Cerebellar nuclear complex (tissue), 1 donor: ENCODE measurements around the gene CDH4.

Experiments used
- DNase-seq, 2 experiments: peaks; one replicate each; lab custom pipeline; 2025; lab: John Stamatoyannopoulos, UW

CDH4 gene

DNA sequence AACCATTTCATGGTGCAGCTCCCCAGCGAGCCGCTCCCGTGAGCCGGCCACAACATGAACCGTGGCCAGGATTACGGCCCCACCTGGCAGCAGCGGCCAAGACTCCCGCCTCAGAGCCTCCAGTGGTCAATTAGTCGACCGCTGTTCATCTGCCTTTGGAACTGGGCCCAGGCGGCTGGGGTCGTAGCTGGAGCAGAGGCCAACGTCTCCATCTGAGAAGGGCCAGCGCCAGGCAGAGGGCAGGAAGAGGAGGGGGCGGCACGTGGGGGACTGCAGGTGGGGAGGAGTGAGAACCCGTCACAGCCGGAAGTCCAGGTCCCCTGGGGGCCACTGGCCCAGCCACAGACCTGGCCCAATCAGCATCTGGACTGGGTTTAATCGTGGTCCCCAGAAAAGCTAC lies 629.4 kb downstream of the CDH4 start:
- DNase-seq: no peak

DNA sequence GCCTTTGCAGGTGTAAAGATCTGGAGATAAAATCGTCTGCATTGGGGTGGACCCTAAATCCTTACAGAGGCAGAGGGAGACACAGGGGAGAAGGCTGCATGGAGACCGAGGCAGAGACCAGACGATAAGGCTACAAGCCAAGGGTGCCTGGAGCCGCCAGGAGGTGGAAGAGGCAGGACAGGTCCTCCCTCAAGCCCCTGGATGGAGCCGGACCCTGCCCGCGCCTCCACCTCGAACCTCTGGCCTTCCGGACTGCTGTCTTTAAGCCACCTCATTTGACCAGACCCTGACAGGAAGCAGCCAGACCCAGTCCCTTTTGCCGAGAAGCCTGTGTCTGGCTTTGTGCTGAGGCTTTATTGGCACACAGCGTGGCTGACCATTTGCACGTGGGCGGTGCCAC lies 629.8 kb downstream of the CDH4 start:
- DNase-seq: no peak

GRCh38 chr20:61882716-61883615 lies 630.9 kb downstream of the CDH4 start:
- no peak for DNase-seq

DNA sequence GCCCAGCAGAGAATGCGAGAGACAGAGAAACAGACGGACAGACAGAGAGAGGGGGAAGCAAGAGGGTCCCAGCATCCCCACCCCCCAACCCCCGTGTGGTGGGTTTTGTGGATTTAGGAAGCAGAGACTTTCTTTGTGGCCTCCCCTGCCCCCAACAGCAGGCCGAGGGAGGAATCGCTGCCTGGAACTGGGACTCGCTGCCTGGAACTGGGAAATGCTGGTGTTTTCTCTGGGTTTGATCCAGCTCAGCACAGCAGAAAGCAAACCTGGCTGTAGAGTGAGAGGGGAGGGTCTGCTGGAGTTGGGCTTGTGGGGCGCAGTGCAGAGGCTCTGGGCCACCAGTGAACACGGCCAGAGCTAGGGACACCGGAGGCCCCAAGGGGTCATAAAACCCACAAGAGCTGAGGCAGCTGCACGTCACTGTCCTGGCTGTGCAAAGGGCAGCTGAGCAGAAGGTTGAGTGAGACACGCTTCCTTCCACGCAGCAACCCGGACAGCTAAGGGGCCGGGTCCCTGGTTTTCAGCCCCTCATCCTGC lies 631.9 kb downstream of the CDH4 start:
- DNase-seq: no peak

DNA sequence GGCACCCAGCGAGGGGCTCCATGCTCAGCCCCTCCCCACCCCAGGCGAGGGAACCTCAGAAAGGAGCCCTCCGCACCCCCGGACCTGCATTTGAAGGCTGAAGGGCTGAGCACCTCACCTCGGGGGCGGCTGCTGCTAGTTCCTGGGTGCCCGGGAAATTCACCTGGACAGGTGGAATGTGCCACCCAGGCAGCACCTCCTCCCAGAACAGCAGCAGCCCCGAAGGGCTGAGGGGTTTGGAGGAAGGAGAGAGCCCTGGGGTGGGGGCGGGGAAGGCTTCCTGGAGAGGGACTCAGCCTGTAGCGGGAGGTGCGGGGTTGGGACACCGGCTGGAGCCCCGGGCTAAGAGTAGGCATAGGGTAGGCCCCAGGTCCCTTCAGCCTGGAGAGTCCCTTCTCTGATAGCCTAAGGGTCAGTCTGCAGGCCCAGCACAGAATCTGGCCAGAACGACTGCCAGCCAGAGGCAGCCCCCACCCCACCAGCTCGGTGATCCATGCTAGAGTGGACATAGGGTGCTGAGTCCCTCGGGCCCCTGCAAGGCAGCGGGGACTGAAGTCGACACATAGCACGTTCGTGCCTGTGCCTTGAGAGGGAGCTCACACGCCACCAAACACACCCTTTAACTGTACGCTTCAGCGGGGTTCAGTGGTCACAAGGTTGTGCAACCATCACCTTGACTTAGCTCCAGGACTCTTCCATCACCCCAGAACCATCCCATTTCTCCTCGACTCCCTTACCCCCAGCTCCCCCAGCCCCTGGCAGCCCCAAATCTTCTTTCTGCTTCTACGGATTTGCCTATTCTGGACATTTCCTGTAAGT lies 632.7 kb downstream of the CDH4 start:
- no peak for DNase-seq

DNA sequence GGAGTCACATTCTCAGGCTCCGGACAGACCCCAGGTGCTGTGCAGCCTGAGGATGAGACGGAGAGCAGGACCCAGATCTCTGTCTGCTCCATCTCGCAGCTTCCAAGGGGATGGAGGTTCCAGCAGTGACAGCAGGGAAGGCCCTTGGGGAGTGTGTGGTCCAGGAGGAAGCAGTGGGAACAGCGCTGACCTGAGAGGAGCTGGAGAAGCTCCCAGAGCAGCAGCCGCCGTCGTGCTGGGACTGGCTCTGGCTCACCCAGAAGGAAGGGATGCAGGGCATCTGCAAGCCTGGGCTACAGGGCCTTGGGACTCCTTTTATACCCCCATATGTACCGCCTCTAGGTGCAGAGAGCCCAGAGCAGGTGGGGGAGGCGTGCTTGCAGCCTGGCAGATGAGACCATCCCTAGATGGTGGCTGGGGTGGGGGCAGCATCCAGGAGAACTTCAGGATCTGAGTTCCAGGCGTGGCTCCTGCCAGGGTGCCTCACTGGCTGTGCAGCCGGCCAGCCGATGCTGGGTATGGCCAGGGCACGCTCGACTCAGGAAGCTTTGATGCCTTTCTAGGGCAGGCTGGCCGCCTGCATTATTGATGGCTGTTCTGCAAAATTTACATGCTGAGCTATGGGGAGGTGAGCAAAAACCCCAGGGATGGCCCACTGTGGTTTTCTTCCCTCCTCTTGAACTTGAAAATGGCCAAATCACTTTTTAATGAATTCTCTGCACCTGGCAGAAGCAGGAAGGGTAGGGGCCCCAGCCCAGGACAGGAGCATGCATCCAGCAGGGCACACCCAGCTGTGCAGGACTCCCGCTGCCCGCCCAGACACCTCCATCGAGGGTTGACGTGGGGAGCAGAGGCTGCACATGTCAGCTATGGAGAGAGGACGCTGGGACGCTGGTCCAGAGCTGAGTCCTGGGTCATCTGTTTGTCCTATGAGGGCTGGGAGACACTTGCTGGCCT lies 634.0 kb downstream of the CDH4 start:
- no peak for DNase-seq

GRCh38 chr20:61886721-61887595 lies 634.9 kb downstream of the CDH4 start:
- no peak for DNase-seq

DNA sequence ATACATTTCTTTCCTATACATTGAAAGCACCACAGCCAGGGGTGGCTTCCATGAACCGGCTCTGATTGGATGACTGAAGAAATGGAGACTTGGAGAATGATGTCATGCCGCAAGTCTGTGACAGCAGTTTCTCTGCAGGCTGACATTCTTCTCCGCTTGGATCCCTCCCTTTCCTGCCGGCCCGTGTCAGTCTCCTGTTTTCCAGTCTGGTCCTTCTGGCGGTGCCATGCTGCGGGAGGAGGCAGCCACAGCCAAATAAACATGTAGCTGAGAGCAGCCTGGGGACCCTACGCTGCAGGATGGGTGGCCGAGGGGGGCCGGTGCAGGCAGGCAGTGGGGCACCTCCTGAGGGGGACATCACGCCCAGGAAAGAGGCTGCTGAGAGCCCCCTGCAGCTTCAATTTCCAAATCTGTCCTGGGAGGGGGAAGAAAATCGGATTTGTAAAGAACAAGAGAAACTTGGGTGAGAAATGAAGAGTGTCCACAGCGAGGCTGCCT lies 635.6 kb downstream of the CDH4 start:
- DNase-seq: no peak

- no peak for DNase-seq
These were observed 636.2 kb downstream of the CDH4 start for GRCh38 chr20:61888101-61888865.

DNA sequence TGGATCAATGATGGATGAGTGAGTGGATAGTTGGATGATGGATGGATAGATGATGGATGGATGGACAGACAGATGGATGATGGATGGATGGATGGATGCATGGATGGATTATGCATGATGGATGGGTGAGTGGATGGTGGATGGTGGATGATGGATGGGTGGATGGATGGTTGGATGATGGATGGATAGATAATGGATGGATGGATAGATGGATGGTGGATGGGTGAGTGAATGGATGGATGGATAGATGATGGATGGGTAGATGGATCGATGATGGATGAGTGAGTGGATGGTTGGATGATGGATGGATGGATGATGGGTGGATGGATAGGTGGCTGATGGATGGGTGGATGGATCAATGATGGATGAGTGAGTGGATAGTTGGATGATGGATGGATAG lies 637.6 kb downstream of the CDH4 start:
- no peak for DNase-seq

GRCh38 chr20:61890210-61890609 lies 638.1 kb downstream of the CDH4 start:
- DNase-seq: no peak

DNA sequence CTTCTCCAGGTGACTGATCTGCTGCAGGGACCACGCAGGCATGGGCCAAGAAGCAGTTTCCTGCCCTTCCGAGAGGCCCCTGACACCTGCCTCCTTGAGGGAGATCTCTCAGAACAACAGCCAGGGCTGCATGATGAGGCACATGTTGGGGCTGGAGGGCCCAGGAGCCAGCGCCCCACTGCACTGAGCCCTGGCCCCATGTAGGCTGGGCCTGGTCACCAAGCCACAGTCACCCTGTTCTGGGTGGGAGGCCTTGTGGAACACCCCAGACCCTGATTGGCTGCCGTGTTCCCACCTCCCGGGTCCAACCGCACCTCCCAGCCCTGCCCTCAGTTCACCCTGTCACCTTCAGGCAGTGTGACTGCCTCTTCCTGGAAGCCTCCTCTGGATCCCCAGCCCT lies 639.4 kb downstream of the CDH4 start:
- no peak for DNase-seq

- no peak for DNase-seq
These were observed 640.0 kb downstream of the CDH4 start for GRCh38 chr20:61891916-61892649.

GRCh38 chr20:61895016-61895415 lies 643.0 kb downstream of the CDH4 start:
- no peak for DNase-seq

DNA sequence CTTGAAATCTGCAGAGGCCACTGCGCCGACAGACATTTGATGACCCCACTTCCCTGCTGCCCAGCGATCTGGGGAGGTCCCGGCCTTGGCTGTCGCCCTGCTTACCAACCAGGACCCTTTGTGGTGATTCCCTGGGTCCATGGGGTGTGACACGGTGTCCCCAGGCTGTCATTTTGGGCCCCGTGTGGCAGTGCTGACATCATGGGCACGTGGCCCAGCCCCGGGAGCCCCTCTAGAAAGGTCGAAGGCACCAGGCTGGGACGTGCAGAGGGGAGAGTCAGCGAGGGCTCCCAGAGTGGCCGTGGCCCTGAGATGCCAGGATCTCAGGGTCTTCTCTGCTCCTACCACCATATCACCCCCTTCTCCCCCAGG lies 643.6 kb downstream of the CDH4 start:
- DNase-seq: no peak

DNA sequence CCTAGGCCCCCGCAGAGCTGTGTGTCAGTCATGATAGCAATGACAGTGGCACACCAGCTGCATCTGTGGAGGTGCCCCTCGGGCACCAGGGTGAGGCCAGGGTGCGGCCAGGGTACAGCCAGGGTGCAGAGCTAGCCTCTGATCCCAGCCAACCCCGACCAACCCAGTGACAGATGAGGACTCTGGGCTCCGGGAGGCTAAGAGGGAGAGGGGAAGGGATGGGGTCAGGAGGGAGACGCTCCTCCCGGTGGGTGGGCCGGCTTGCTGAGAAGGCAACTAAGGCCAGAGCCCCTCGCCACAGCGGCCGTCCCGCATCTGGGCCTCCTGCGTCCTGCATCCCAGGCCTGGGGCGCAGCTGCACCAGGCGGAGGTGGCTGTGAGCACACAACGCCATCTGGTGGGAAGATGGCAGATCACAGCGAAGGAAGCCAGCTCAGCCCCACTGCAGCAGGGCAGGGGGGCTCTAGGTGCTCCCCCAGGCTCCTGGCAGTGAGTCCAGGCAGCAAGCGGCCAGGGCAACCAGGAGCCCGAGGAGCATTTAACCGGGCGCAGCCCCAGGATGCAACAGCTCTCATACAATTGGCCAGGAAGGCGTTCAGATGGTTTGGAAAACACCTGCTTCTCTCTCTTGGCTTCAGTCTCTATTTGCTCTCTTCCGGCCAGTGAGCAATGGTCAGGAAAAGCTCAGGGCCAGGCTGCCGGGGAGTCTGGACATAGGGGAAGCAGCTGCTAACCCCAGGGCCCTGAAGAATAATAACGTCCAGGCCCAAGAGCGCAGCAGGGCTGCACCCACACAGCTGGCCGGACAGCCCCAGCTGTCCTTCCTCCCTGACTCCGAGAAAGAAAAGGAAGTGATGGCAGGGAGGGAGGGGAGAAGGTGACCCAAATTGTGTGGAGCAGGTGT lies 644.2 kb downstream of the CDH4 start:
- DNase-seq: peak in 1 of 2 experiments; percentile 37

- no peak for DNase-seq
These were observed 645.6 kb downstream of the CDH4 start for GRCh38 chr20:61897401-61898295.
